Panc1 (cell line): Measurements from ENCODE around the gene EGFLAM.

Experiments
- CTCF ChIP-seq: fragments of 450-650 bp; IDR thresholded peaks from 2 replicates; pipeline ENCODE4 v1.5.1; 2017; ENCODE audit warnings: mild to moderate bottlenecking
- REST ChIP-seq, 2 experiments: IDR thresholded peaks; 2 replicates each; pipeline ENCODE4 v1.6.1; 2011 to 2012; ENCODE audit warnings: low read depth in 2 of 2, control low read depth in 1 of 2, low read length in 1 of 2, mild to moderate bottlenecking in 1 of 2, moderate library complexity in 1 of 2; ENCODE audit not compliant: insufficient read depth in 1 of 2
- TCF7L2 ChIP-seq: IDR thresholded peaks from 2 replicates; pipeline ENCODE4 v1.6.1; 2011; ENCODE audit warnings: mild to moderate bottlenecking, low read depth, low read length, inconsistent platforms

GRCh38 chr5:38453506-38453905, 195.1 kb downstream of the EGFLAM start:
- TF ChIP-seq TCF7L2: no peak
- no peak for TF ChIP-seq CTCF
- TF ChIP-seq REST (IDR thresholded peaks at IDR 0.05; ENCODE audit: insufficient read depth in 1 of 2, low read depth in 2 of 2, low read length in 1 of 2): no peak
